Measurements from ENCODE around the gene CYSRT1. TPM values are rescaled to one million over a fixed set of nuclear protein-coding genes. Genes with fewer than 3 reads are reported as not detected.

CYSRT1 gene
- 156 TPM for total RNA-seq

DNA sequence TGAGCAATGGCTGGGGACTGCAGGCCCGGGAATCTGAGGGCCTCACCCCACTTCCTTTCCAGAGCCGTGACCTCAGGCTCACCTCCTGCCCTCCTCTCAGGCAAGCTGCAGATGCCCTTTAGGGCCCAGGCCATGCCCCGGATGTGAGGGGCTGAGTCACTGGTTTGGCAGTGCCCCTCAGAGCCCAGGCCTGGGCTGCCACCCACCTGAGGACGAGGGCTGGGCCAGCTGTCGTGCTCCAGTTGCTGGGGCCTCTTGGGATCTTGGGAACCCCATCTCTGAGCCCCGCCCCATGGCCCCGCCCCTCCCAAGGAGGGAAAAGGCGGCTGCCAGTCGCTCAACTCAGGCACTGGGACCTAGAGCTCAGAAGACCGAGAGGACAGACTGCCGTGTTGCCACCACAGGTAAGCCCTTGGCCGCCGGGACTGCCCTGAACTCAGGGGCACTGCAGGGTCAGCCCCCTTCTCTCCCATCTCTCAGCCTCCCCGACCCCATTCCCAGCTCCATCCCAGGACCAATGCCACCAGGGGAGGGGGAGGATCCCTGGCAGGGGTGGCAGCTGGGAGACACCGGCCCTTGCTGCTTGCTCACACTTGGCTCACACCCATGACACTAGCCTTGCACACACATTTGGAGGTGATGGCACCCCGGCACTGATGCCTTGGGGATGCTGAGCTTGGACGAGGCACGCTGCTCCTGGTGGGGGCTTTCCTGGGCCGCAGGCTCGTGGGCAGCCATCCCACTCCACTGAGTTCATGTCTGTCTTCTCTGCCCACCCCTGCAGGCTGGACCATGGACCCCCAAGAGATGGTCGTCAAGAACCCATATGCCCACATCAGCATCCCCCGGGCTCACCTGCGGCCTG lies at the start of gene CYSRT1:
Gene CYSRT1 (plus strand): TSS at position 345 of the 865 bp plus-strand sequence. CDS start 448 bp downstream, at position 793.
- ATAC-seq, result peak; percentile 48

DNA sequence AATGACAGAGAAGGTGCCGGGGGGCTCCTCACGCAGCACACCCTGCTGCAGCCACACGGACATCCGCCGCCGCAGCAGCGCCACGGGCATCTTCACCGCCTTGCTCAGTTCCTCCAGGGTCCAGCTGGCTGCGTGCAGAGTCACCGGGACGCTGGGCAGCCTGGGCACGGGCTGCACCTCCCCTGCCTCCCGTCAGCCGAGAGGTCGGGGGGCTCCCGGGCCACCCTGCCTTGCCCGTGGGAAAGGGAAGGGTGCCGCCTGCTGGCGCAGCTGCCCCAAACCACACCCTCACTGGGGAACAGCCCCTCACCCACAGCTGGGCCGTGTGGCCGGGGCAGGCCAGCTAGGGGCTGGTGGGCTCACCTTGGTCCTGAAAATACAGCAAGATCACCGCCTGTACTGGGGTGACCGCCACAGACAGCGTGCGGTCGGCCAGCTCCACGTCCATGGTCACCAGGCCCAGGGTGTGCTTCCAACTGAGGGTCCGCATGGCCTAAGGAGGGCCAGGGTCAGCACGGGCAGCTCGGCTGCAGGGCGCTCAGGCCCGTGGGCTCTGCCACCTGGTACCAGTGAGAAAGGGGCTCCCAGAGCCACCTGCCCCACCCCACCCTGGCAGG lies 49.5 kb upstream of the CYSRT1 start:
- no peak for ATAC-seq

DNA sequence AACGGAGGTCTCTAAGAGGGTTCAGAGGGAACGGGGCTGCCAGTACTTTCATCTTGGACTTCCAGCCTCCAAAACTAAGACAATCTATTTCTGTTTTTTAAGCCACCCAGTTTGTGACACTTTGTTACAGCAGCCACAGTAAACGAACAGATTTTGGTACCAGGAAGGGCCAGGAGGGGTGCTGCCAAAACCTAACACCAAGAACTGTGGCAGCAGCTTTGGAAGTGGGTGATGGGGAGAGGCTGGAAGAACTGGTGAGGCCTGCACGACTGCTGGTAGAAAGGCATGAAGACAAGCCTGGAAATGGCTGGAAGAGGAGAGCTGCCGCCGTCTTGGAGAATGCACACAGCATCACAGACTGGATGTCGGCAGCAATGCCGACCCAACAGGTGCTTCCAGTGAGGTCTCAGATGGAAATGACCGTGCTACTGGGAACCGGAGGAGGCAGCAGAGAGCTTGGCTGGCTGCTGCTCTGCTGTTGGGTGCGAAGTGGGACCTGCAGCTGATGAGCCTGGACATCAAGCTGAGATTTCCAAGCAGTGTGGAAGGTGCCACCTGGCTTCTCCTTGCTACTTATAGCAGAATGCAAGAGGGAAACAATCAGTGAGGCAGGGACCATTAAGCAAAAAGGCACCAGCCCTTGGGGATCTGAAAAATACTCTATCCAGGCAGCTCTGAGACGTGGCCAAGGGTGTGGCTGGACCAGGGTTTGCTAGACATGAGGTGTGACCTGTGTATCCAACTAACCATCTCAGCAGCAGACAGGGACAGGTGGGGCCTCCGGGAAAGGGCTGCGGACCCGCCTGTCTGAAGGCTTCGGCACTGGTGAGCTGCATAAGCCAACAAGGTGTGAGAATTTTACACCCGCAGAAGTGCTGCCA lies 48.4 kb upstream of the CYSRT1 start:
- ATAC-seq, result peak; percentile 47

DNA sequence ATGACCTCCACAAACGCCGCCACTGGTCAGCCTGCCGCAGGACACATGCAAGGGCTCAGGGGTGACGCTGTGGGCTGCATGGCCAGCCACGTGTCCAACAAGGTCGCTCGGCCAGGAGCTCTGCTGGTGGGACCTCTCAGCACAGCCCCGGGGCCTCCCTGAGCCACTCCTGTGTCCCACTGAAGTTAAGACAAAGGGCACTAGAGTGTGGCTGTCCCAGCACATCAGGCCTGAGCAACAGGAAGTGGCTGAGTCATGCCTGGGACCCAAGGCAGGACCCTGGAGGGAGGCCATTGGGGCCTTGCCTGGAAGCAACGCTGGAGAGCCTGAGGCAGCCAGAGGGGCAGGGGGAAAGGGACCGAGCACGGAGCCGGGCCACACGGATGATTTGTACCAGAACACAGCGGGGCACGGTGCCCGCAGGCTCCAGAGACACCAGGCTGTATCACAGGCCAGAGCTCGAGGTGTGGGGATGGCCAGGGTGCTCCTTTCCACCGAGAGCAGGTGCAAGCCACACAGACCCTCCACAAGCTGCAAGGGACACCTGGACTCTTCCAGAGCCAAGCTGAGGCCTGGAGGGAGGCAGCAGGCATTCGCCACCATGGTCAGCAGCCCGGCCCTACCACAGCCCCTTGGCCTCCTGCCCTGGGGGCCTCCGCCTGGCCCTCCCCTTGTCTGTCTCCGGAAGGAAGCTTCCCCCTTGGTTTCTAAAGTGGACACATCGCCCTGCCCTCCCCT lies 46.6 kb upstream of the CYSRT1 start:
- no peak for ATAC-seq

DNA sequence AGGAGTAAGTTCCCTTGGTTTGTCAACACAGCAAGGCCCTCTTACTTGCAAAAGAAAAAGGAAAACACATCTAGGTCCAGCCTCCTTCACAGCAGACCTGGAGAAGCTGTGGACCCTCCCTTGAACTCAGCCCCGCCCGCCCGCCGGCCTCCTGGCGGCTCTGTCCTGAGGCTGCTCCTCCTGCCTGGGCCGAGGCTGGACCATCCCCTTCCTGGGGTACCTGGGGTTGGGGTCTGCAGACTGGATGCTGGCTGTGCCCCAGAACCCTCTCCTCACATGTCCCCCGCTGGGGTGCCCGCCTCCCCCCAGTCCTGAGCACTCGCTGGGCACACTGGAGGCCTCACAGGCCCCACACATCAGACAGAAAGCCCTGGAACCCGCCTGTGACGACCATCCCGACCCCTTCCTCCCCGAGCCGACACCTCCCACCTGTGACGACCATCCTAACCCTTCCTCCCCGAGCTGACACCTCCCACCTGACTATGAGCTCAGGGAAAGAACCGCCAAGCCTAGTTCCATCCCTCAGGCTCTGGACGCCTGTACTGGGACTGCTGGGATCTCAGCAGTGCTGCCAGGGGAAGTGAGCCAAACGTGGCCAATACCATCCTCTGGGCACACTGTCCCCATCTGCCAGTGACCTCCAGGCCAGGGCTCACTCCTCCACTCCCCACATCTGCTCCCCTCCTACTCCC lies 45.9 kb upstream of the CYSRT1 start:
- no peak for ATAC-seq

- ATAC-seq, result no peak
These were observed 45.2 kb upstream of the CYSRT1 start for GRCh38 chr9:137179761-137180160.

DNA sequence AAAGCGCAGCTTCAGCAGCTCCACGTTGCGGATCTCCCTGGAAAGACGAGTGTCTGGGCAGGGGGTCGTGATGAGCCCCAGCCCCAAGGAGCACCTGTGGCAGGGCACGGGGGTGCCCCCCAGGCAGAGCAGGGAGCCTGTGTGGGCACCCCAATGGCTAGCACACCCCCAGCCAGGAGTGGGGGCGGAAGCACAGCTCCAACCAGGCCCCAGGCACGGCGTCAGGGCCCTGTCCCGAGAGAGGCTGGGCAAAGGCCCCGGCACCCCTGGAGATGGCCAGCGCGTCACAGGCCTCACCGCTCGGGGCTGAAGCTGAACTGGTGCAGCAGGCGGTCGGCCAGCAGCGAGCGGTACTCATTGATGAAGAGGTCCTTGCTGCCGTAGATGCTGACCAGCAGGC lies 44.5 kb upstream of the CYSRT1 start:
- no peak for ATAC-seq

DNA sequence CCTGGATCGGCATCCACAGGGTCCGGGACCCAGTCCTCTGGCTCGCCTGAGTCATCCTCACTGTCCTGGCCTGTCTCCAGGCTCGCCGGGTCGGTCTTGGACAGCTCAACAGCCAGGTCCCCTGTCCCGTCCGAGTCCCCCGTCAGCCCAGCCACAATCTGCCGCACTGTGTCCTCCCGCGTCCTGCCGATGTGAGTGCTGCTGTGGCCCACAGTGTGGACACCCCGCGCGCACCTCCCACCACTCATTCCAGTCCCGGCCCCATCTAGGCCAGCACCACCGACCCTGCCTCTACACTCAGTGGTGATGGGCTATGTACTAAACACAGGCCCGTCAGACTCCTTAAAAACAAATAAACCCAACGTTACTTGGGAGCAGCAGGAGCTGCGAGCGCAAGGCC lies 43.3 kb upstream of the CYSRT1 start:
- ATAC-seq, result no peak

DNA sequence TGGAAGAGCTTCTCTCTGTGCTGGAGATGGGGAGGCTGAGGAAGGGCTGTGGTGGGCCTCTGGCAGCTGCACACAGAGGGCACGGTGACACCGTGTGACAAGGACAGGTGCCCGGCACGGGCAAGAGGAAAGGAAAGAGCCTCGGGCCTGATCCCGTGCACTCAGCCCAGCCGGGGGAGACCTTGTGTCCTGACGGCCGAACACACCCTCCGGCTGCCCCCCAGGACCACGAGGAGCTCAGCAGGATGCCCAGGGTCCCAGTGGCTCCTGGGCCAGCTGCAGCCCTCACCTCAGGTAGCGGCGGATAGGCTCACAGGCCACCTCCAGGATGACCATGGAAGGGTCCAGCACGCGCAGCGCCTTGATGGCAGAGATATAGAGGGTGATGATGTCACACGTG lies 42.1 kb upstream of the CYSRT1 start:
- no peak for ATAC-seq

- ATAC-seq, result no peak
These were observed 40.9 kb upstream of the CYSRT1 start for GRCh38 chr9:137183980-137184595.

DNA sequence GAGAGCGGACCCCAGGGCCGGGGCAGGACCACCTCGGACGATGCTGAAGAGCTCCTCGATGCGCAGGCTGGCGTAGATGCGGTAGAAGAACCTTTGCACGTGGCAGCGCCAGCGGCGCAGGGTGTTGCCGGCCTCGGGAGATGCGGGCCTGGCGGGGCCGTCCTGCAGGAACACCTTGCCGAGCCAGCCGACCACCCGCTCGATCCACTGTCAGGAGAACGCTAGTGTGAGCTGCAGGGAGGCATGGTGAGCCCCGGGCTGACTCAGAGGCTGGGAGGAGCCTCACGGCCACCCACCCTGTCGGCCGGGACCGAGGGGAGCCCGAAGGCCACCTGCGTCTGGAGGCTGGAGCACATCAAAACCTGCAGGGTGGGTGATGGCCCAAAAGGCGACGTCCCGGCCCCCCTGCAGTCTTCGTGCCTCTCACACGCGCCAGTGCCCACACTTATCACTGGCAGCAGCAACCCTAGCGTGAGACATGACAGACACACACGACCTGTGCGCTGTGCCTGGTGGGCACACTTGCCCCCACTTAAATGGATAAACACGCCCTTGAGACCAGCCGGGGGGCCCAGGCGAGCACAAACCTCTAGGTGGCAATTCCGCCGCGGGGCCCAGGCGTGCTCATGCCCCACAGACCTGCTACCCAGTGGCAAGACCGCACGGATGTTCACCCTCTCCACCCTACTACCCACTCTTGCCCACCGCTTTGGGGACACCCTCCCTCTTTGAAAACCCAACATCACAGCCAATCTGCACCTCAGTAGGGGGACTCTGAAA lies 39.9 kb upstream of the CYSRT1 start:
- no peak for ATAC-seq

DNA sequence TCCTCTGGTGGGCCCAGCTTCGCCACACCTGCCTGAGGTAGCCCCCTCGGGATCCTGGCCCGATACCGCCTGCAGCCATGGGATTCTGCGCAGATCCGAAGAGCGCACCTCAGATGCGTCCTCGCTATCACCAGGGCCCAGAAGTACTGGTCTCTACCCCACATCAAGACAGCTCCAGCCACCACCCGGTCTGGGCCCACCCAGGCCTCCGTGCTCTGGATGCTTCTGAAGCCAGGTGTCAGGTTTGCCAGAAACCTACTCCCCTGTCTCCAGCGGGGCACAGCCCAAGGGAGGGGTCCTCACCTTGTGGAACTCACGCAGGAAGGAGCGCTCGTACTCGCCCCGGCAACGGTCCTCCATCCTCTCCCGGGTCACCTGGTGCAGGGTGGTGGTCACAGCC lies 39.1 kb upstream of the CYSRT1 start:
- ATAC-seq, result no peak

DNA sequence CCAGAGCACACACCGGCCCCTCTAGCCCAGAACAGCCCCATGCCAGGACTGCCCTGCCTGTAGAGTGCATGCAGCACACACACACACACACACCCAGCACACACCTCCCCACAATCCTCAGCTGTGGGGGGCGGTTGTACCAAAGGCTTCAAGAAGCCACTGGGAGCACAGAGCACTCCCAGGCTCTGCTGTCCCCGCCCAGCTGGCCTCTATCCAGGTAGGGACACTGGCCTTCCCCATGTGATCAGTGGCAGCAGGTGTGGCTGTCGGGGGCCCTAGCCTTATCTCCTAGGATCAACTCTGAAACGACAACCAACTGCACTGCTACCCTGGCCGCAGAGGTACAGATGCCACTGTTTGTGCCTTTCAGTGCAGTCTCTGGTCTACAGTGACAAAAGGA lies 38.6 kb upstream of the CYSRT1 start:
- ATAC-seq, result no peak

DNA sequence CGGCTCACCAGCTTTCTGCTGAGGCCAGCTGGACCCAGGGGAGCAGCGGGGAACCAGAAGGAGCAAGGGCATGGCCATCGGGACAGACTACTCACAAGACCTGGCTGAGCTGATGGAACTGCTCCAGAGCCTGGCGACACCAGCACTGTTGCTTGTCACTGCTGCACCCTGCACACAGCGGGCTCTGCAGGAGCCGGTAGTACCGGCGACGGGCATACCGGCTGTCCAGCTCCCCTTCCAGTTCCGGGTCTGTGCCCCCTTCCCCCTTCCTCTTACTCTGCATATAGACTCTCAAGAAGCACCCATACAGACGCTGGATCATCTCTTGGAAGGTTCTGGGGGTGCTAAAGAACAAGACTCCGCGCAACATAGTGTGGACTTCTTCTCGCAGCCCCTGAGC lies 37.6 kb upstream of the CYSRT1 start:
- no peak for ATAC-seq

GRCh38 chr9:137188086-137188489 lies 36.9 kb upstream of the CYSRT1 start:
- ATAC-seq, result no peak

- peak; percentile 84 for ATAC-seq
These were observed 36.3 kb upstream of the CYSRT1 start, which contains the start of the genes ANAPC2 and SSNA1 for GRCh38 chr9:137188490-137189296. Gene ANAPC2 (minus strand): TSS chr9:137188560. CDS start chr9:137188532, 28 bp downstream. Gene SSNA1 (plus strand): TSS chr9:137188676. CDS start chr9:137188727, 51 bp downstream.

DNA sequence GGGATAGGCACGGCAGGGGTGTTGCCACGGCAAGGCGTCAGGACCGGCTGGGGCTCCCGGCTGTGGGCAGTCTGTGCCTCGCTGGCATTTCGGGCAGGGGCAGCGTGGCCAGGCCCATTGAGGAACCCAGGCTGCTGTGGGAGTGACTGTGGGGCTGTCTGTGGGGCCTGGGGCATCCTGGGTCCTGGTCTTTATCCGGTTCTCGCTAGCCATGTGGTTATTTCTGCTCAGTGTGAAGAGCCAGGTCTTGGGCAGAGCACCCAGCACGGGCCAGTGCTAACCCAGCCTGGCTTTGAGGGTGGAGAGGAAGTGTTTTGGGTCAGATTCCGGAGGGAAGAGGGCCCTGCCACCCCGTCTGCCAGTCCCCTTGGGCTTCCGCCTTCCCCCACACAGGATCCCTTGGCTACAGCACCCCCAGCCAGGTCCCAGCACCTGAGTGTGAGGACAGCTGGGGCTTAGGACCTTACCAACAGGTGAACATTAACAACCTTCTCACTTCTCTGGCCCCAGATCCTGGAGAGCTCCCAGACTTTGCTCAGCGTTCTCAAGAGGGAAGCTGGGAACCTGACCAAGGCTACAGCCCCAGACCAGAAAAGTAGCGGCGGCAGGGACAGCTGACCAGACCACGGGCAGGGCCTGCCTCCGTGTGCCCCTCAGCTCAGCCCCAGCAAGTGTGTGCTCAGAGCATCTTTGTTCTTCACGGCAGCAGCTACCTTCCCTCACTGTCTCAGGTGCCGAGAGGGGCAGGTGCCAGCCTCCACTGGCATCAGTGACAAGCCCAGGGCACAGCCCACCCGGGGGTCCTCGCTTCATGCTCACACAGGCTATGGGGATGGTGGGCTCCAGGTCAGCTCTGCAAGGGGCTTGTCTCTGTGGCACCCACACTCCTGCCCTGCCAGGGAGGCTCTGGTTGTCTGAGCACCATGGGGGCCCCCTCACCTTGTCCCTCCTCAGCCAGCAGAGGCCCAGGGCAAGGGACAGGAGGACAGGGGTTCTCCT lies 35.4 kb upstream of the CYSRT1 start:
- no peak for ATAC-seq

GRCh38 chr9:137190315-137190856 lies 34.6 kb upstream of the CYSRT1 start:
- peak; percentile 12 for ATAC-seq
